GM19397 (cell line): ENCODE results near the gene SLC6A15.

Experiments
- ATAC-seq: cut with Tn5 transposase; IDR thresholded peaks from one replicate; pipeline ENCODE4 v1.9.1; 2021; ENCODE audit warnings: mild to moderate bottlenecking, moderate library complexity; ENCODE audit not compliant: unreplicated experiment

The SLC6A15 gene

DNA sequence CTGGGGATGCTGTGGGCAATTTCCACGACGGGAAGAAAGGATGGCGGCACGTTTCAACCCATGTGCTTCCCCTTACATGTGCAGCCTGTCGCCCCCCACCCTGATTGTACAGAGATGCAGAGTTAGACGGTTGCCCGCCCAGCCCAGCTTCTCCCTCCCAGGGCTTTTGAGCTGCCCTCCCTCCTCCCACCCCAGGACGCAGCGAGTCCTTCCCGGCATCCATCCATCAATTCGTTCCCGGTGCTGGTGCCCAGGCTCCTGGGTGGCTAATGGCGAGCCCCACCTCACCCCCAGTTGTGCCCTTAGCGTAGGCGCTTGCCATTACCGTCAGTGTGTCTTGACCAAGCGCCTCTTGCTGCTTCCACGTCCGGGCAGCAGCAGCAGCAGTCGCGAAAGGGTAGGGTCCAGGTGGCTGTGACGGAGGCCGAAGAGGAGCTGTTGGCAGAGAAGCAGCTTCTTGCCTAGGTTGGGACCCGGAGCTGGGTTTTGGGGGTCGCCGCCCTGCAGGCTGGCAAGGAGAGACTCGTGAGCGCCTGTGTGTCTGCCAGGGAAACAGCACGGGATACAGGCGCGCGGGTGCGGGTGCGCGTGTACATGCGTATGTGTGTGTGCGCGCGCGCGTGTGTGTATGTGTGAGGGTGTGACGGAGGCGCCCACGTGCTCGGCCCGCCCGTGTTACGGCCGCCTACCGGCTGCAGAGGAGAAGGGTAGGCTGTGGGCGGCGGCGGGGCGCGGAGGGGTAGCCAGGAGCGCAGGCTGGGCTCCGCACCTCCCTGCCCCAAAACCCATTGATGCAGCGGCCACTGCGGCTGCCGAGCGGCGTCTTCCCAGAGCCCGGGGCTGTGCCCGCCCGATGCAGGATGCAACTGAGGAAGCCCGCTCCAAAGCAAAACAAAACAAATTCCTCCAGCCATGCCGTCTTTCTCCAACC lies at the start of gene SLC6A15:
Gene SLC6A15 (minus strand): TSS at position 602 of the 931 bp plus-strand sequence. CDS start 20,679 bp downstream, outside the sequence.
- no peak for ATAC-seq

DNA sequence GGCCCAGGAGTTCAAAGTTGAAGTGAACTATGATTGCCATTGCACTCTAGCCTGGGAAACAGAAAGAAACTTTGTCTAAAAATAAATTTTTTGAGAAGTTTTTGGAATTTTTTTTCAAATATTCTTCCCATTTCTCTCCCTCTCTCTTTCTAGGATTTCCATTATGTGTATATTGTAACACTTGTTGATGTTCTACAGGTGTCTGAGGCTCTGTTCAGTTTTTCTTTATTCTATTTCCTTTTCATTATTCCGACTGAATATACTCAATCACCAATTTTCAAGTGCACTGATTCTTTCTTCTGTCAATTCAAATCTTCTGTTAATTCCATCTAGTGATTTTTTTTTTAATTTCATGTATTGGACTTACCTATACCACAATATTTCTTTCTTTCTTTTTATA lies 48.3 kb upstream of the SLC6A15 start:
- ATAC-seq: no peak

DNA sequence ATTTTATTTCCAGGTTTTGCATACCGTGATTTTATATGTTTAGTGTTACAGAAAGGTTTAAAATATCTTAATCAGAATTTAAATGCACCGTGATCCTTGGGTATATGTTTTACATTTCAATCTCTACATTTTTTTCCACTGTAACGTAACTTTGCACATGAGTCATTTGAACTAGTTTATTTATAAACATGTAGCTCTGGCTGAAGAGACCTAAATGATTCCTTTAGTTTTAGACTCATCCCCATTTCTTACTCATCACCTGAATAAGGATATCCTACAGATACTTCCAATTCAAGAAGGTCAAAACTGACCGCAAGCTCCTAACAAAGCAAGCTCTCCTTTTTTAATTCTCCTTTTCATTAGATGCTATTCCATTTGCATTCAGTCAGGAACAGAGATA lies 42.7 kb upstream of the SLC6A15 start:
- no peak for ATAC-seq

DNA sequence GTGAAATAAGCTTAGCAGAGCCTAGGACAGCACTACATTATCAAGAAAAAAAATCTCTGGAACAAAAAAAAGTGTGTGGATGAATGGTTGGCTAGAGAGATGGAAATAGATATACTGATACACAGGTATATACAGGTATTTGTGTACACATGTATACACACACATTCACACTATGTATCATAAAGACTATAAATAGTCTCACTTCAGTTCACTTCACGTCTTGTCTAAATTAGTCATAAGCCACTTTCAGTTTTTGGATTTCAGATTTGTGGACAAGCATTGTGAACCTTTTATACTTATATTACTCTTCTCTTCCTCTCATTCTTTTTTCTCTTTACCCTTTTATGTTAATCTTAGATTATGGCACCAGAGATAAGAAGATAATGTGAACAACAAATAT lies 41.8 kb upstream of the SLC6A15 start:
- no peak for ATAC-seq

DNA sequence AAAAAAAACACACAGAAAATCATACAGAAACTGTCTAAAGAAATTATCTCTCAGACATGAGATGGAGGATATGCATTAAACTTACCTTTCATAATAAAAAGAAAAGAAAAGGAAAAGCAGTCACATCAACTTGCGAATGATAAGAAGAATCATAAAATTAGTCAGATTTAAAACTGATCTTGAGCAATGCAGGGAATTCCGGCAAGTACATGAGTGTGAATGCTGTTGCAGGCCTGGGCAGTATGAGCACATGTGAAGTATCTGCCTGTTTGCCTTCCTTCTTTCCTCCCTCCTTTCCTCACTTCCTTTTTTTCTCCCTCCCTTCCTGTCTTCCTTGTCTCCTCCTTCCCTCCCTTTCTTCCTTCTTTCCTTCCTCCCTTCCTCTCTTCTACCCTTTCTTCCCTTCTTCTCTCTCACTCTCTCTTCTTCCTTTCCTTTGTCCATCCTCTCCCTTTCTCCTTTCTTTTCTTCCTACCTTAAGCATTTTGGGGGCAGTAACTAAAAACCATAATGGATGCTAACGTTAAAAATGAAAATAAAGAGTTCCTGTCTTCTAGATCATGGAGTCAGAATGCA lies 38.5 kb upstream of the SLC6A15 start:
- ATAC-seq: no peak

DNA sequence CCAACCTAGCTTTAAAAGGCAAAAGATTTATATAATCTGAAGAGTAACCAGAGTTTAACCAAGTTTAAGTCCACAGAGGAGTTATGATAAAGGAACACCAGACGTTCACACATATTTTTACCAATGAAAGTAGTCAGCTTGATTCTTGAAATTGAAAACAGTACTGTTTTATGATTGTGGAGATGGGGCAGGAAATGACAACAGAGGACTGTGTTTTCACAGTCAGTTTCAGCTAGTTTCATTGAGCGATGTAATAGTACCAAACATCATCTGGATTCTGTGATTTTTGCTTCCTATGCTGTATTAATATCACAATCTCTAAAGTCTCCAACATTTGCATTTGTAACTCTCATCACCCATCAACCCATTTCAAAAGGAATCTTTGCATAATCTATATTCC lies 34.2 kb upstream of the SLC6A15 start:
- ATAC-seq: no peak

DNA sequence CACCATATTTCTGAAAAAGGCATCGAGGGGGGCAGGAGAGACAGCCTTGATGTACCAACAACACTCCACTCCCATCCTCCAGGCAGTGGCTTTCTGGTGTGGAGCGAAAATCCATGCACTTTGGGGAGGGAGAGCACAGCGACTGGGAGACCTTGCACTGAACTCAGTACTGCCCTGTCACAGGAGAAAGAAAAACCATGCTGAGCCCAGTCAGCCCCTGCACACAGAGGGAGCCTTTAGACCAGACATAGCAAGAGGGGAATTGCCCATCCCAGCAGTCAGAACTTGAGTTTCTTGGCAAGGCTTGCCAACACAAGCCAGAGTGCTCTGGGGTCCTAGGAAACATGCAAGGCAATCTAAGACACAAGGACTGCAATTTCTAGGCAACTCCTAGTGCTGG lies 24.8 kb upstream of the SLC6A15 start:
- no peak for ATAC-seq

DNA sequence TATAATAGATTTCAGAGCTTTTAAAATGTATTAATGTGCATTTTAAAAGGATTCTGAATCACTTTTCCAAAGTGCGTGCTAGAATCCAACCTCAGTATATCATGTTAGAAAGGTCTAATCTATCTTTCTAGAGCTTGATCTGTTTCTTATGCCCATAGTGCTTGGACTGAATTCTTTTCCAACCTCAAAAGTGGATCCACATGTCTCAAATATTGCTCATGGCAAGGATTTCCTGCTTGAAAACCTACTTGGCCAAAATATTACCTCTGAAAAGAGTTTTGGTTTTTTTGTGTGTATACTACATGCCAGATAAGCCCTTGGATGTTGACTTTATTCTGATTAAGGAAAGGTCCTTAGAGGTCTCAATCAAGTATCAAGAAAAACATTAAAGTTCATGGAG lies 16.9 kb upstream of the SLC6A15 start:
- ATAC-seq: no peak

DNA sequence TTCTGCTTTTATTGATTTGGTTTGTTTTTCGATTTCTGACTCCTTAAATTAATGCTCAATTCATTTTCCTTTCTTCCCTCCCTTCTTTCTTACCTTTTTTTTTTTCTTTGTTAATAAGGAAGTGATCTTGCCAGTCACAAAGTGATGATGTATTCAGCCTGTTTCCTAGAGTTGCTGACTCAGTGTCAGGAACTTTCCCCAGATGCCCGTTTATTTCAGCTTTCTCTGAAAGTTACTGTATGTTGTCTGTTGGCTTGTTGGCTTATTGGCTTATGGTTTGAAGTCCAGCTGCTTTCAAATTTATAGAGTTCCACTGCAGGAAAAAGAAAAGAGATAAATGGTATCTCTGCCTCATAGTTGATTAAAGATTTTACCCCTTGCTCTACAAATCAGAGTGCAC lies 12.4 kb upstream of the SLC6A15 start:
- no peak for ATAC-seq

DNA sequence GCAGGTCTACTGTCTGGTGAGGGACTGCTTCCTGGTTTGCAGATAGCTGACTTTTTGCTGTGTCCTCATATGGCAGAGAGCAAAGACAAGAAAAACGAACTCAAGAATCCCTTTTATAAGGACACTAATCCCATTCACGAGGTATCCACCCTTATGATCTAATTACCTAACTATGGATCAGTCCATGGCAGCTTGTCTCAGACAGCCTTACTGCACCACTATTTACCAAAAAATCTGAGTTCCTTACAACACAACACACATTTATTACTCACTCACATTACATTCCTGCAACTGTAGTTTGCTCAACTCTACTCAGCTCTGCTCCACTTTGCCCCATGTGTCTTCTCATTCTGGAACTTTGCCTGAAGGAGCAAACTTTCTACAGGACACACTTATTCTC lies 10.1 kb upstream of the SLC6A15 start:
- ATAC-seq: no peak

DNA sequence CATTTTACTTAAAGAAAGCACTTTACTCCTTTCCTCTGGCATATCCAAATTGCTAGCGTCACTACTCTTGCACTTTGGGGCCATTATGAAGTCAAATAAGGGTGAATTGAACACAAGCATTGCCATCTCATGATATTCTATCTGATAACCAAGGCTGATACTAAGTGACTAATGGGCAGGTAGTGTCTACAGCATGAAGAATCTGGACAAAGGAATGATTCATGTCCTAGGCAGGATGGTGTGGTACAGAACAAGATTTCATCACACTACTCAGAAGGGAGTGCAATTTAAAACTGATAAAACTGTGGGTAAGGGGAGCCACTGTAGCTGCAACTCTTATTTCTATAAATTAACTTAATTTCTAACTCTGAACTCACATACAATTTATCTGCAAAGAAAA lies 7.7 kb upstream of the SLC6A15 start:
- ATAC-seq: no peak

DNA sequence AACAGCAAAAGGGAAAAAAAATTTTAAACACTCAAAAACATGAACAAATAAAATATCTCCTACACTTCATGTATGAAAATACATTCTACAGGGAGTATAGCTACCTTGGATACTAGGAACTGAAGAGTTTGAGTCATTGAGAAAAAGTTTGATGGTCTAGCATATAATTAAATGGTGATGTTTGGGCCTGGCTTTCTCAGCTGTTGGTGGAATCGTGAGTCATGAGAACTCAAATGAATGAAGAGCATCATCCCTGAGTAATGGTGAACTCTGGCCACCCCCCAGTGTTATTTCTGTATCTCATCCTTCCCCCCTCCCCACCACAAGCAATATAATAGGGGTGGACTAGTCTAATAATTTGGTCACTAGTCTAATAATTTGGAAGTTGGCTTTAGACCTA lies 6.7 kb upstream of the SLC6A15 start:
- no peak for ATAC-seq

DNA sequence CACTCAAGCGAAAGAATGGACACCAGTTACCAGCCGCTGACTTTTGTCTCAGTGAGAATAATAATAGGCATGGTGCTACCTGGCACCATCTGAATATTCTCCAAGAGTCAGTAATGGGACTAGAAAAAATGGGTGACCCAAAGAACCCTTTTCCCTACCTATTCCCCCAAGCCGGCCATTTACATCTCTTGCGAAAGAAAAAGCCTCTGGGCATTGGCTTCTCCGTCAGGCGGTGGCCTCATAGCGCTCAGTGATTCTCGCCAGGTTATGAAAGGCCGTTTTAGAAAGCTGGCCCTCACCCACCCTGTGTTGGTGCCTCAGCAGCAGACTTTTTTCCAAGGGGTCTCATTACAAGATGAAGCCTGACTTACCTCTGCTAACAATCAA lies 523 bp upstream of the SLC6A15 start:
- ATAC-seq: no peak

DNA sequence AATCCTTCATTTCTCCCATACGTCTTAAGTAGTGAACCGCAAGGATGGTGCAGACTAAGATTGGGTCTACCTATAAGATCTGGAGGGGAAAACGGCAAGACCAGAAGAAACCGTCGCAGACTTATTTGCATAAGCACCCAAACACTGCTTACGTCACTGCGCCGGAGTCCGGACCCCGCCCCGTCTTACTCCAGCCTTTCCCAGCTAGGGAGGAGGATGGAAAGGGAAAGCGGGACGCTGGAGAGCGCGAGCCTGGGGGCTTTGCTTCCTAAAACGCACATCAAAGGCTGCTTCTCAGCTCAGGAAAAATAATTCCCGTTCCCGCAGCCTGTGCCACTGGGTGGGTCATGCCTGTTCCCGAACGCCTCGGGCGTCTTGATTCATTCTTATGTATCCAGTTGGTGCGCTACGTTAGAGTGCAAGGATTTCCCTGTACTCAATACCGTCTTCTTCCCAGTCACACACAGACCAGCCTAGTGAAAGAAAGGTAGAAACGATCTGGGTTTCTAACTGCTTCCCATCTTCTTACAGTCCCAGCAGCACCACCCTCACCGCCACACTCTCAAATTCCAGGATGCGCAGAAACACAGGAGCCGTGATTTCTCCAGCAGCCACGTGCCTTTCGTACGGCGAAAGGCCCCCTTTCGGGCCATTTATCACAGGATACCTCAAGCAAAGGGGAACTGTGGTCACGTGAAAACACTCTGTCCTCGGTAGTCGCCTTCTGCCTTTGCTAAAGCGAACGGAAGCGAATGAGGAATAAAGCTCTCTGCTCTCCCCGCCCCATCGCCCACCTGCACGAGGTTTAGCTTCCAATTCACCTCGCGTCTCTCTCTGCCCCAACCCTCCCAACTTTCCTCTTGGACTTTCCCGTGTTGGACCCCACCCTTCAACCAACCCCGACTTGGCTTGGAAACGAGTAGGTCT lies 1.1 kb downstream of the SLC6A15 start:
- no peak for ATAC-seq

DNA sequence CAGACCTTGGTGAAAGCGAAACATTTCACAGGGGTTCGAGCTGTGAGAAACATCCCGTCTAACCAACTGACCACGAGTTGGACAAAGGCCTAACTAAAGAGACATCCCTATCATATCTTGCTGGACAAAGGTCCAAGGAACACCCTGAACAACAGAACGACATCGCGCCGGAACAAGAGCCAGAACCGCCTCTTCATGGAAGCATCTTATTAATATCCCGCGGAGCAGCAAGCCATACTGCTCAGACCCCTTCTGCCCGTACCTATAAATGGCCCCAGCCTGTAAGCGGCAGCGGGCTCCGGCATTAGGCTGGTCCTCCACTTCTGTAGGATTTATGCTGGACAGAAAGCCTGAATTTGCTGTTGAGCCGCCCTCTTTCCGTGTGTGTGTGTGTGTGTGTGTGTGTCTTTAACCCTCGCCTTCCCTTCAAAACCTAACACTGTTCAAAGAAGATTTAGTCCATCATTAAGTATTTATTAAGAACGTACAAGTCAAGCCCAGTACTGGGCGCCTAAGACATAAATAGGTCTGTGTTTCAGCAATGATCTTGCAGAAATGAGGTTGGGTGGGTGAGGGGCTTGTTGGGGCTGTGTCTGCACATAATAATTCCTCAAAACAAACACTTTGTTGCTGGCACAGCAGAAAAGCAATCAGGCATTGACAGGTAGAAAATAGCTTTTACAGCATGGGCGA lies 1.9 kb downstream of the SLC6A15 start:
- no peak for ATAC-seq

DNA sequence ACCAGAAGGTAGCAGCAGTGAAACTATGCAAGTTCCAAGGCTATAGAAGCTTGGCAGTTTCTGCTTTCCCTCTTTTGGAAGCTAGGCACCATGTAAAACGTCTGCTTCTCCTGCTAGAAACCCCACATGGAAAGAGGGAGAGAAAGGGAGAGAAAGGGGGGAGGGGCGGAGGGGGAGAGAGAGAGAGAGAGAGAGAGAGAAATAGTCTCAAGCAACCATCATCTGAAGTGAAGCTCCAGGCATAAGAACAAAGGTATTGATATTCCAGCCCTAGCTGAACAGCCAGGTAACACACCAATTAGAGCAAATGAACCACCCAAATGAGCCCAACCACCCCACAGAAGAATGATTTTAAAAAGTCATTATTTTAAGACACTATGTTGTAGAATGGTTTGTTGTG lies 8.5 kb downstream of the SLC6A15 start:
- no peak for ATAC-seq

DNA sequence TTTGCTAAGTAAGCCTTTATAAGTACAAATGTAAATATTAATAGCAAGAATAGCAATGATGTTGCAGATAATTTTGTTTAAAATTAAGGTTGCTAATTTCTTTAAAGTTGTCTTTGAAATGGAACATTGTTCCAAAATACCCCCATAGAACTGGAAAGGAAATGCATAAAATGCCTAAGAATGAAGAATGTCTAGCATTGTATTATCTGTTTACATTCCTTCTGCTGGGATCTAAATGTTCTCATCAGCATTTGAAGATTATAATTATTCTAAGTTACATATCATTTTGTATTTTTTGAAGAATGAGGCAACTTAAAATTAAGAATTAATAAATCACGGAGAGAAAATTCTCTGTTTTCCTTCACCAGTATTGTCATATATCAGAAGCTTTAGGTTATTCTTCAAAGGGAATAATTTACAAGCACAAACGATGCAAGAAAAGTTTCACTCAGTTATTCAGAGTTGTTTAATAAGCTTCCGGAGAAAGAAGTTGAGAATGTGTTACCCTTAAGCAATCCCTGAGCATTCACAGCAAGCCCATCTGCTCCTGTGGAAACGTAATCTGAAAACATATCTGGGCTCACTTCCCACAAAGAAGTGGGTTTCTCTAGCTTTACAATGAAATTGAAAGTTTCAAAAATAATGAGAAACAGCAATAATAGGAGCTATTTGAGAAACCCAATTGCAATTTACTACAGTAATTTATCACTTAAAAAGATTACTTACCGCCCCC lies 21.3 kb downstream of the SLC6A15 start:
- ATAC-seq: no peak

DNA sequence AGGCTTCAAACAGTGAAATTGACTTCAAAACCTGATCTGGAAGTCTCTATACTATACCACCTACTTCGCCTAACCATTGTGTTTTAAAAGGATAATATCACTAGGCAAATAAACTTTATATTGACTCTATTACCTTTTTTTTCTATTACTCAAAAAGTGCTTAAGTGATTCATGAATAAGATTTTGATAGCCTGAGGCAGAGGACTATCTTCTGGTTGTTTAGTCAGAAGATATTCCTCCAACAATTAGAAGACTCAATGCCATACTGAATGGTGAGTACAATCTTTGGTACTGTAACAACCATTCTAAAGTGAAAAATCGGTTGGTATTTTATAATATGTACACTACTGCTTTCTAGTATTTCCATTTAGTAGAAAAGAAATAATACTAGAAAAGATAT lies 22.8 kb downstream of the SLC6A15 start:
- ATAC-seq: no peak

DNA sequence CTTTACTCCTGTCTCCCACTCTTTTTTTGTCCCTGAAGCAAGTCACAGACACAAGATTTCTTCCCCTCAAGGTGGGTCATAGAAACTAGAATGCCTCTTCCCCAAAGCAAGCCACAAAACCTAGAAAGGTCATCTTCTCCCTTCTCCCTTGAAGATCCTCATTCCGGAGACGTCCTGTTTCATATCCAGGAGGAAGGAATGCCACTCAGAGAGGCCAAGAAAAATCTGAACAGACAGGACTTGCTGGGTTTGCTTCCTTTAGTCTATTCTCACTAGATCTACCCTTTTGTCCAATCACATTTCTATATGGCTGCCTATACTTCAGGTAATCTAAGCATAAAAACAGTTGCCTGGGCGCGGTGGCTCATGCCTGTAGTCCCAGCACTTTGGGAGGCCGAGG lies 23.7 kb downstream of the SLC6A15 start:
- ATAC-seq: no peak

DNA sequence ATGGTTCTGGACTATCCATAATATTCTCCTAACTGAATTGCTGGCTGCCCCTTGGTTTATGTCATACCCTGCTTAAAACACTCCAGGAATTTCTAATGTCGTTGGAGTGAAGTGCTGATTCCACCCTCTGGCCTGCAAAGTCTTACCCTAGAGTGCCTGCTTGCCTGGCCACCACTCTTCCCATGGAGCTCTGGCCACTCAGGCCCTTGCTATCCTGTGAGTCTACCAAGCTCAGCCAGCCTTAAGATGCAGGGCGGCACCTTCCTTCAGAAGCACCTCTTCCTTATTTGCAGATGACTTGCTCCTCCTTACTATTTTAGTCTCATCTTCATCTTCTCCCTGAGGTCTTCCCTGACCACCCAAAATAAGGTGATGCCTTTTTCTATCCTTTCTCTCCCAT lies 35.3 kb downstream of the SLC6A15 start:
- no peak for ATAC-seq
